Measurements from ENCODE around the gene PFDN2.

PFDN2 gene

DNA sequence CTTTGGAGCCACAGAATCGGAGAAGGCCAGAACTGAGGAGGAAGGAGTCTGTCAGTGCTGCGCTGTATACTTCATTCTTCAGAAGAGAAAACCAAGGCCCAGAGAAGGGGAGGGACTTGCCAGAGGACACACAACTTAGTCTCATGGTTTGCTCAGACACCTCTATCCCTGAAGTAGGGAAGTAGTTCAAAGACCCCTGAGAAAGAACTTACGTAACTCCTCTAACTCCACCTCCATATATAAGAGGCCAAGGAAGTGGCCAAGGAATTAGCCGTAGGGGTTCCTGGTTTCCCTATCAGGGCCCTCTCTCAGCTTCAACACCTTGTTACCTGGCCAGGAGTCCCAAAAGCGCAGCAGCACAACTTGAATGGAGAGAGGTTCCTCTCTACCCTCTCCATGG is 27.9 kb downstream of the PFDN2 start:
- no peak overlapping the region for H3K9ac ChIP-seq (ENCODE audit: low read length in 2 of 2)
- no peak overlapping the region for H3K4me3 ChIP-seq (ENCODE audit: low read length in 2 of 2)
- H3K36me3 ChIP-seq (ENCODE audit: control insufficient read depth in 2 of 2, insufficient read depth in 2 of 2, low read length in 2 of 2): no peaks in the 10 kb centered on the region
- no peaks in the 10 kb centered on the region for H3K4me1 ChIP-seq (ENCODE audit: control insufficient read depth, insufficient read depth, low read length)
- H3K9me3 ChIP-seq (ENCODE audit: control insufficient read depth in 2 of 2, low read length in 2 of 2): no peaks in the 10 kb centered on the region
- no peak overlapping the region for H3K27ac ChIP-seq (ENCODE audit: low read length)
- no peaks in the 10 kb centered on the region for H3K27me3 ChIP-seq (ENCODE audit: control insufficient read depth in 1 of 2, insufficient read depth in 2 of 2, low read length in 2 of 2)

DNA sequence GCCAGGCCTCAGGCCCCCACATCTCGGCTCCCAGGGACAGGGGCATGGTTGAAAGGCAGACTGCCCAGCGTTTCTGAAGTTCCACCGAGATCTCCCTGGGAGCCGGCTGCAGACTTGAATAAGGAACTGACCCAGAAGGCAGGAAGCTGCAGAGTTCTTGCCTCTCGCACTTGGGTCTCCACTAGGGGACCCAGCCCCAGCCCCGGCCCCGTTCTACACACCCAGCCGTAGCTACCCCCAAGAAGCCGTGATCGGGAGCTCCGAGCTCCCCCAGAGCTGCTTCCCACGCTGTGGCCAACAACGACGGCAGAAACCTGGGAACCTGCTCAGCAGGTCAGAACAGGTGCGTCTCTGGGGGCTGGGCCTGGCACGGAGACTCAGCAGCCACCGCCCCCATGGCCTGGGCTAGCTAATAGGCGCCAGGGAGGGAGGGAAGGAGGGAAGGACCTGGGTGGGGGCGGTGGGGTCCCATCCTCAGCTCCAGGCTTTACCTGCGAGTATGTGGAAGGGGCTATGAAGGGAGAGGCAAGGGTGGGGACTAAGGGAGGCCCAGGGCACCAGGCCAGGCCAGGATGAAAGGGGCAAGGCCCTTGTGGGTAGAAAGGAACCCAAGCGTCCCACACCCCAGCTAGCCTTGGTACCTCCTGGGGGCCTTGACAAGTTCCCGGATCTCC is 28.4 kb downstream of the PFDN2 start, which contains the start of gene NECTIN4:
TSS of gene NECTIN4 (minus strand) at position 308 of the 674 bp plus-strand sequence. CDS start at position 46, 262 bp downstream.
- Histone ChIP-seq H3K4me1 (ENCODE audit: control insufficient read depth, insufficient read depth, low read length) (no peaks in the 10 kb centered on the region), H3K9me3 (ENCODE audit: control insufficient read depth in 2 of 2, low read length in 2 of 2) (no peaks in the 10 kb centered on the region), H3K36me3 (ENCODE audit: control insufficient read depth in 2 of 2, insufficient read depth in 2 of 2, low read length in 2 of 2) (no peaks in the 10 kb centered on the region), H3K27ac (ENCODE audit: low read length) (no peak within 1 kb of the TSS), H3K9ac (ENCODE audit: low read length in 2 of 2) (no peak within 1 kb of the TSS), H3K4me3 (ENCODE audit: low read length in 2 of 2) (no peak within 1 kb of the TSS), H3K27me3 (ENCODE audit: control insufficient read depth in 1 of 2, insufficient read depth in 2 of 2, low read length in 2 of 2) (no peaks in the 10 kb centered on the region)

- Histone ChIP-seq H3K9me3 (ENCODE audit: control insufficient read depth in 2 of 2, low read length in 2 of 2) (no peaks in the 10 kb centered on the region), H3K36me3 (ENCODE audit: control insufficient read depth in 2 of 2, insufficient read depth in 2 of 2, low read length in 2 of 2) (no peaks in the 10 kb centered on the region), H3K9ac (ENCODE audit: low read length in 2 of 2) (no peak overlapping the region), H3K4me3 (ENCODE audit: low read length in 2 of 2) (no peak overlapping the region), H3K4me1 (ENCODE audit: control insufficient read depth, insufficient read depth, low read length) (no peaks in the 10 kb centered on the region), H3K27ac (ENCODE audit: low read length) (no peak overlapping the region), H3K27me3 (ENCODE audit: control insufficient read depth in 1 of 2, insufficient read depth in 2 of 2, low read length in 2 of 2) (no peaks in the 10 kb centered on the region)
Observed at GRCh38 chr1:161088587-161089110, 29.2 kb downstream of the PFDN2 start.

DNA sequence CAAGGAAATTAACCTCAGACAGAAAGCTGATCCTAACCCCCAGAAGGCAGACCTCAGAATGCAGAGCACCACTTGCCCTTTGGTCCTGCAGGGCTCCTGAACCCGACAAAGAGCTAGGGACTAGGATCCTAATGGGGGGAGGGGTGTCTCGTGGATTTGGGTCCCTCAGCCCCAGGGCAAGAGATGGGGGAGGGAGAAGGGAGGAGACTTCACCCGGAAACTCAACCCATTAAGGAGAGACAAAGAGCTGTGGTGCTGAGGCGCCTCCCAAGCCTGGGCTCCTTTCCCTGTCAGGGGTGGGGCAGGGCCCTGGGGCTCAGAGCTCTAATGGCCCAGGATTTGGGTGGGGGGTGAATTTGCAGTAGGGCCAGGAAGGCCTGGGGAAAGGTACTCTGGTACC is 31.4 kb downstream of the PFDN2 start:
- H3K36me3 ChIP-seq (ENCODE audit: control insufficient read depth in 2 of 2, insufficient read depth in 2 of 2, low read length in 2 of 2): no peaks in the 10 kb centered on the region
- no peaks in the 10 kb centered on the region for H3K9me3 ChIP-seq (ENCODE audit: control insufficient read depth in 2 of 2, low read length in 2 of 2)
- no peaks in the 10 kb centered on the region for H3K27me3 ChIP-seq (ENCODE audit: control insufficient read depth in 1 of 2, insufficient read depth in 2 of 2, low read length in 2 of 2)
- H3K4me1 ChIP-seq (ENCODE audit: control insufficient read depth, insufficient read depth, low read length): no peaks in the 10 kb centered on the region
- H3K27ac ChIP-seq (ENCODE audit: low read length): no peak overlapping the region
- no peak overlapping the region for H3K4me3 ChIP-seq (ENCODE audit: low read length in 2 of 2)
- no peak overlapping the region for H3K9ac ChIP-seq (ENCODE audit: low read length in 2 of 2)

GRCh38 chr1:161085165-161085564 is 32.7 kb downstream of the PFDN2 start:
- no peak overlapping the region for H3K27ac ChIP-seq (ENCODE audit: low read length)
- H3K4me3 ChIP-seq (ENCODE audit: low read length in 2 of 2): no peak overlapping the region
- H3K36me3 ChIP-seq (ENCODE audit: control insufficient read depth in 2 of 2, insufficient read depth in 2 of 2, low read length in 2 of 2): no peaks in the 10 kb centered on the region
- no peak overlapping the region for H3K9ac ChIP-seq (ENCODE audit: low read length in 2 of 2)
- no peaks in the 10 kb centered on the region for H3K4me1 ChIP-seq (ENCODE audit: control insufficient read depth, insufficient read depth, low read length)
- H3K9me3 ChIP-seq (ENCODE audit: control insufficient read depth in 2 of 2, low read length in 2 of 2): no peaks in the 10 kb centered on the region
- no peaks in the 10 kb centered on the region for H3K27me3 ChIP-seq (ENCODE audit: control insufficient read depth in 1 of 2, insufficient read depth in 2 of 2, low read length in 2 of 2)

GRCh38 chr1:161084597-161084988 is 33.2 kb downstream of the PFDN2 start:
- no peaks in the 10 kb centered on the region for H3K36me3 ChIP-seq (ENCODE audit: control insufficient read depth in 2 of 2, insufficient read depth in 2 of 2, low read length in 2 of 2)
- H3K4me1 ChIP-seq (ENCODE audit: control insufficient read depth, insufficient read depth, low read length): no peaks in the 10 kb centered on the region
- no peak overlapping the region for H3K9ac ChIP-seq (ENCODE audit: low read length in 2 of 2)
- no peaks in the 10 kb centered on the region for H3K9me3 ChIP-seq (ENCODE audit: control insufficient read depth in 2 of 2, low read length in 2 of 2)
- H3K27ac ChIP-seq (ENCODE audit: low read length): no peak overlapping the region
- no peak overlapping the region for H3K4me3 ChIP-seq (ENCODE audit: low read length in 2 of 2)
- peaks cover 0 to 2% of the 10 kb centered on the region in 2 donors for H3K27me3 ChIP-seq (ENCODE audit: control insufficient read depth in 1 of 2, insufficient read depth in 2 of 2, low read length in 2 of 2)

- Histone ChIP-seq H3K36me3 (ENCODE audit: control insufficient read depth in 2 of 2, insufficient read depth in 2 of 2, low read length in 2 of 2) (no peaks in the 10 kb centered on the region), H3K4me1 (ENCODE audit: control insufficient read depth, insufficient read depth, low read length) (no peaks in the 10 kb centered on the region), H3K4me3 (ENCODE audit: low read length in 2 of 2) (no peak overlapping the region), H3K9me3 (ENCODE audit: control insufficient read depth in 2 of 2, low read length in 2 of 2) (no peaks in the 10 kb centered on the region), H3K27ac (ENCODE audit: low read length) (no peak overlapping the region), H3K9ac (ENCODE audit: low read length in 2 of 2) (no peak overlapping the region), H3K27me3 (ENCODE audit: control insufficient read depth in 1 of 2, insufficient read depth in 2 of 2, low read length in 2 of 2) (peaks cover 0 to 9% of the 10 kb centered on the region in 2 donors)
Observed at GRCh38 chr1:161083748-161084596, 33.9 kb downstream of the PFDN2 start.

- no peaks in the 10 kb centered on the region for H3K4me1 ChIP-seq (ENCODE audit: control insufficient read depth, insufficient read depth, low read length)
Observed at GRCh38 chr1:161082996-161083747, 34.7 kb downstream of the PFDN2 start.

GRCh38 chr1:161082483-161082882 is 35.4 kb downstream of the PFDN2 start:
- Histone ChIP-seq H3K36me3 (ENCODE audit: control insufficient read depth in 2 of 2, insufficient read depth in 2 of 2, low read length in 2 of 2) (no peaks in the 10 kb centered on the region), H3K4me1 (ENCODE audit: control insufficient read depth, insufficient read depth, low read length) (no peaks in the 10 kb centered on the region), H3K27ac (ENCODE audit: low read length) (no peak overlapping the region)

More at GRCh38 chr1:161082996-161083747, 34.7 kb downstream of the PFDN2 start:
- Histone ChIP-seq H3K36me3 (ENCODE audit: control insufficient read depth in 2 of 2, insufficient read depth in 2 of 2, low read length in 2 of 2) (no peaks in the 10 kb centered on the region), H3K9ac (ENCODE audit: low read length in 2 of 2) (no peak overlapping the region), H3K27ac (ENCODE audit: low read length) (no peak overlapping the region), H3K9me3 (ENCODE audit: control insufficient read depth in 2 of 2, low read length in 2 of 2) (no peaks in the 10 kb centered on the region), H3K27me3 (ENCODE audit: control insufficient read depth in 1 of 2, insufficient read depth in 2 of 2, low read length in 2 of 2) (peaks cover 0 to 10% of the 10 kb centered on the region in 2 donors), H3K4me3 (ENCODE audit: low read length in 2 of 2) (no peak overlapping the region)

DNA sequence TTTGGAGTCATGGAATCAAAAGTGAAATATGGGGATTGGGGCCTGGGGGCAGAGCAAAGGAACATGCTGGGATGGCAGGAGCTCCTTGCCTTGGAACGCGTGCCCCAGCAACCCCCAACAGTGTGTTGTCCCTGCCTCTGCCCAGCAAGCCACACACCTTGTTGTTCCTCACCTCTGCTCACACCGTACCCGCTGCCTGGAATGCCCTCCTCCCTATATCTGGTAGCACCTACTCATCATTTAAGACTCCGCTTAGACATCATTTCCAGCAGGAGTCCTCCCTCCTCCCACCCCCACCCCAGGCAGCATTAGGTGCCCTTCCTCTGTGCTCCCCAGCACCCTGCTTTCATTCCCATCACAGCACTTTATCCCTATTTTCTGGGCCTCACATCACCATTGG is 36.3 kb downstream of the PFDN2 start:
- H3K4me1 ChIP-seq (ENCODE audit: control insufficient read depth, insufficient read depth, low read length): no peaks in the 10 kb centered on the region
- no peak overlapping the region for H3K27ac ChIP-seq (ENCODE audit: low read length)
- H3K9ac ChIP-seq (ENCODE audit: low read length in 2 of 2): no peak overlapping the region
- peaks cover 0 to 10% of the 10 kb centered on the region in 2 donors for H3K27me3 ChIP-seq (ENCODE audit: control insufficient read depth in 1 of 2, insufficient read depth in 2 of 2, low read length in 2 of 2)
- H3K36me3 ChIP-seq (ENCODE audit: control insufficient read depth in 2 of 2, insufficient read depth in 2 of 2, low read length in 2 of 2): no peaks in the 10 kb centered on the region
- H3K9me3 ChIP-seq (ENCODE audit: control insufficient read depth in 2 of 2, low read length in 2 of 2): no peaks in the 10 kb centered on the region
- no peak overlapping the region for H3K4me3 ChIP-seq (ENCODE audit: low read length in 2 of 2)

More at GRCh38 chr1:161082483-161082882, 35.4 kb downstream of the PFDN2 start:
- no peak overlapping the region for H3K4me3 ChIP-seq (ENCODE audit: low read length in 2 of 2)
- no peak overlapping the region for H3K9ac ChIP-seq (ENCODE audit: low read length in 2 of 2)
- H3K9me3 ChIP-seq (ENCODE audit: control insufficient read depth in 2 of 2, low read length in 2 of 2): no peaks in the 10 kb centered on the region
- peaks cover 0 to 10% of the 10 kb centered on the region in 2 donors for H3K27me3 ChIP-seq (ENCODE audit: control insufficient read depth in 1 of 2, insufficient read depth in 2 of 2, low read length in 2 of 2)
